ENCODE results near the gene GCK.

The GCK gene

GRCh38 chr7:44101966-44102845, 87.0 kb downstream of the GCK start:
- TF ChIP-seq CTCF (IDR thresholded peaks at IDR 0.05; ENCODE audit: low read depth, low read length, missing control alignments): no peak
- H3K36me3 ChIP-seq (replicated peaks): no peaks in the 10 kb centered on the region
- no peaks in the 10 kb centered on the region for H3K27me3 ChIP-seq (replicated peaks)
- H3K27ac ChIP-seq: no peak overlapping the region
- in situ Hi-C loops (cut with HindIII; ENCODE audit: low pct_ligation_motif_present, low sequenced_read_pairs): no loop called here
- no peak overlapping the region for H3K4me3 ChIP-seq (ENCODE audit: low read depth, low read length)
- peak; percentile 35 for DNase-seq

- no peaks in the 10 kb centered on the region for H3K36me3 ChIP-seq (replicated peaks)
- no peak for TF ChIP-seq CTCF (IDR thresholded peaks at IDR 0.05; ENCODE audit: low read depth, low read length, missing control alignments)
- no peak overlapping the region for H3K4me3 ChIP-seq (ENCODE audit: low read depth, low read length)
- H3K27ac ChIP-seq: no peak overlapping the region
- no peaks in the 10 kb centered on the region for H3K27me3 ChIP-seq (replicated peaks)
- in situ Hi-C loops (cut with HindIII; ENCODE audit: low pct_ligation_motif_present, low sequenced_read_pairs): no loop called here
- DNase-seq: no peak
Observed at GRCh38 chr7:44101303-44101965, 87.8 kb downstream of the GCK start.

GRCh38 chr7:44100458-44101302, 88.6 kb downstream of the GCK start:
- TF ChIP-seq CTCF (IDR thresholded peaks at IDR 0.05; ENCODE audit: low read depth, low read length, missing control alignments): no peak
- DNase-seq: peak; percentile 53
- in situ Hi-C loops (cut with HindIII; ENCODE audit: low pct_ligation_motif_present, low sequenced_read_pairs): no loop called here
- Histone ChIP-seq H3K36me3 (replicated peaks) (no peaks in the 10 kb centered on the region), H3K4me3 (ENCODE audit: low read depth, low read length) (no peak overlapping the region), H3K27me3 (replicated peaks) (no peaks in the 10 kb centered on the region), H3K27ac (peak overlapping the region; percentile 30)

GRCh38 chr7:44099669-44100068, 89.6 kb downstream of the GCK start:
- in situ Hi-C loops (cut with HindIII; ENCODE audit: low pct_ligation_motif_present, low sequenced_read_pairs): no loop called here
- TF ChIP-seq CTCF (IDR thresholded peaks at IDR 0.05; ENCODE audit: low read depth, low read length, missing control alignments): no peak
- Histone ChIP-seq H3K36me3 (replicated peaks) (no peaks in the 10 kb centered on the region), H3K27me3 (replicated peaks) (no peaks in the 10 kb centered on the region), H3K27ac (no peak overlapping the region), H3K4me3 (ENCODE audit: low read depth, low read length) (no peak overlapping the region)
- no peak for DNase-seq

- in situ Hi-C loops (cut with HindIII; ENCODE audit: low pct_ligation_motif_present, low sequenced_read_pairs): no loop called here
- no peak for TF ChIP-seq CTCF (IDR thresholded peaks at IDR 0.05; ENCODE audit: low read depth, low read length, missing control alignments)
Observed at GRCh38 chr7:44098092-44099068, 90.9 kb downstream of the GCK start.

More at GRCh38 chr7:44098092-44099068, 90.9 kb downstream of the GCK start:
- Histone ChIP-seq H3K36me3 (replicated peaks) (no peaks in the 10 kb centered on the region), H3K27me3 (replicated peaks) (no peaks in the 10 kb centered on the region), H3K4me3 (ENCODE audit: low read depth, low read length) (no peak overlapping the region), H3K27ac (no peak overlapping the region)
- no peak for DNase-seq

Measured in brain microvascular endothelial cell (primary cell).